Measurements from ENCODE around the gene NR6A1.
"Not testable (repeated sequence)": the region's sequence is repeated elsewhere in the genome, so short reads cannot be mapped to it uniquely, and the experiment has no call there.

NR6A1 gene

DNA sequence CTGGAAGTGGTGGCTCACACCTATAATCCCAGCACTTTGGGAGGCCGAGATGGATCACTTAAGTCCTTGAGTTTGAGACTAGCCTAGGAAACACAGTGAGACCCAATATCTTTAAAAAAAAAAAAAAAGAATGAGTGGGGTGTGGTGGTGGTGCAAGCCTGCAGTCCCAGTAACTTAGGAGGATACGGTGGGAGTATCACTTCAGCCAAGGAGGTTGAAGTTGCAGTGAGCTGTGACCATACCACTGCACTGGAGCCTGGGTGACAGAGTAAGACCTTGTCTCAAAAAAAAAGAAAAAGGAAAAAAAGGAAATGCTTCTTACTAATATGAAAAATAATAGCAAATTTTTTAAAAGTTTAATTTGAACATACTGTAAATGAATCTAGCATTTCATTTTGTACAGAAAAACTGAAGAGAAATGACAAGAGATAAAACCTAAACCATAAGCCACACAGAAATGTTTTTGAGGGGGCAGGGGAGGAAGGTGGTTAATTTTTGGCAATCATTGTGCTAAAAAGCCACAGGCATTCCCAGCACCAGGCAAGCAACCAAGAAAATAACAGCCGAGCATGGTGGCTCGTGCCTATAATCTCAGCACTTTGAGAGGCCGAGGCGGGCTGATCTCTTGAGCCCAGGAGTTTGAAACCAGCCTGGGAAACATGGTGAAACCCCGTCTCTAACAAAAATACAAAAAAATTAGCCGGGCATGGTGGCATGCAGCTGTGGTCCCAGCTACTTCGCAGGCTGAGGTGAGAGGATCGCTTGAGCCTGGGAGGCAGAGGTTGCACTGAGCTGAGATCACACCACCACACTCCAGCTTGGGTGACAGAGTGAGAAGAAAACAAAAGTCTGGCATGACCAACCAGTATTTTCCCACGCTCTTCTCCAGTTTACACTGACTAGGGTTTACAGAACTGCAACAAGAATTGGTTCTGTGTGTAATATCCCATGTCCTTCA, 149.5 kb downstream of the NR6A1 start:
- no peak overlapping the region; the same call in 1 of the 2 replicates for H3K4me3 ChIP-seq (ENCODE audit: low read length)
- no peak for TF ChIP-seq ZNF274 (IDR thresholded peaks at IDR 0.05; ENCODE audit: low read depth, low read length)

GRCh38 chr9:124618476-124618875, 152.6 kb downstream of the NR6A1 start:
- H3K4me3 ChIP-seq (ENCODE audit: low read length): no peak overlapping the region
- TF ChIP-seq ZNF274 (IDR thresholded peaks at IDR 0.05; ENCODE audit: low read depth, low read length): no peak

DNA sequence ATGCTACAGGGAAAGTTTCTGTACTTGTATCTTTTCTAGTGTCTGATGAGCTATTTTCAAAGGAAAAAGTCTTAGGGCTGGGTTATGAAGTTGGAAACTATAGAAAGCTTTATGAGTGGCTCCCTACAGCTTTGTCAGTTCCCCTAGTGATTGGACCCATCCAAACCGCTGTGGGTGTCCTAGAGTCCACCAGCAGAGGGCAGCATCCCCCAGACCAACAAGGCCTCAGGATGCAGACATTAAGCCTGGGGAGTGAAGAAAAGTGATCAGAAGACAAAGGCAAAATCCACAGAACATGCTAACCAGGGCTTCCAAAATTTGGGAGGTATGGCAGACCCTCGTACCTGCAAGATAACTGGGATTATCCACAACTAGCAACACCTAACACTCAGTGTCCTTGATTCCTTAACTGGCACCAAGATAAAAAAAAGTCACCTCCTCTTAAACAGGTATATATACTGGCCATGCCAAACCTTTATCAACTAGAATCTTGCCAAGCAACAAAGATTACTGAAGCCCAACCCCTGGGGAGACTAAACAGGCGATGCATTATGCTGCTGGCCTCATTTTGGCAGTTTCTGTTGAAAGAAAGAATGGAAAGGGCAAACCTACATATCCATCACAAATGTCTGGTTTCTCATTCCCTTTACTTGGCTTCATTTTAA, 153.5 kb downstream of the NR6A1 start:
- no peak overlapping the region for H3K4me3 ChIP-seq (ENCODE audit: low read length)
- no peak for TF ChIP-seq ZNF274 (IDR thresholded peaks at IDR 0.05; ENCODE audit: low read depth, low read length)

DNA sequence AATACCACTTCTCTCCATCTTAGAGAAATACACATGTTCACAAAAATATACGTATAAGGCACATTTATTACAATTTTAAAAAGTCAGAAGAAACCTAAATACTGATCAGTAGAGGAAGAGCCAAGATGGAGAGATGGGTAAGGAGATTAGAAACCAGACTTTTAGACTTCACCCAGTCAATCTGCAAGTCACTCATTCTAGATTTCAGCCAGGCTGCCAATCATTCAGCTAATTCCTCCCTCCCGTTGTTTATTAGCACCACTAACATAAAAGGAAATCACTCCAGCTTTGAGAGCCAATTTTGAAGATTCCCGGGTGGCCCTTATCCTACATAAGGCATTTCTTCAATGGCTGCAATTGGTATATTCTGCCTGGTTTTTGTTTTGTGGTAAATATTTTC, 154.2 kb downstream of the NR6A1 start:
- H3K4me3 ChIP-seq (ENCODE audit: low read length): no peak overlapping the region
- no peak for TF ChIP-seq ZNF274 (IDR thresholded peaks at IDR 0.05; ENCODE audit: low read depth, low read length)

- H3K4me3 ChIP-seq (ENCODE audit: low read length): not testable (repeated sequence)
Measured at GRCh38 chr9:124615840-124616239, 155.3 kb downstream of the NR6A1 start.

GRCh38 chr9:124615100-124615742, 155.9 kb downstream of the NR6A1 start:
- no peak for TF ChIP-seq ZNF274 (IDR thresholded peaks at IDR 0.05; ENCODE audit: low read depth, low read length)
- H3K4me3 ChIP-seq (ENCODE audit: low read length): no peak overlapping the region

DNA sequence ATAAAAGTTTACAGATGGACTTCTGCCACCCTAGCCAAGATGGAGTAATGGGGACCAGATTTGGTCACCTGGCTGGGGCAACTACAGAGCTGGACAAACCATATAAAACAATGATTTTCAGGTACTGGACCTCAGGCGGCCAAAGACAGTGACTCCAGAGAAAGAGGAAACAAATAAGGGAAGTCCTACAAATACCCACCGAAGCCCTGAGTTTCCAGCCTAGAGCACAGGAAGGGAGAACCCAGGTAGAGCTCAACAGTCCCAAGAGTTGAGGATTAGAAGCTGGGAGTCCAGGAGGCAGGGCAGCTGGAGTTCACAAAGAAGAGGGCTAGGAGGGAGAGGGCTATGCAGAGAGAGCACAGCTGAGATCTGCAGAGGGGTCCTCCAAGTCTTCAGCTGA, 157.3 kb downstream of the NR6A1 start:
- no peak overlapping the region for H3K4me3 ChIP-seq (ENCODE audit: low read length)

DNA sequence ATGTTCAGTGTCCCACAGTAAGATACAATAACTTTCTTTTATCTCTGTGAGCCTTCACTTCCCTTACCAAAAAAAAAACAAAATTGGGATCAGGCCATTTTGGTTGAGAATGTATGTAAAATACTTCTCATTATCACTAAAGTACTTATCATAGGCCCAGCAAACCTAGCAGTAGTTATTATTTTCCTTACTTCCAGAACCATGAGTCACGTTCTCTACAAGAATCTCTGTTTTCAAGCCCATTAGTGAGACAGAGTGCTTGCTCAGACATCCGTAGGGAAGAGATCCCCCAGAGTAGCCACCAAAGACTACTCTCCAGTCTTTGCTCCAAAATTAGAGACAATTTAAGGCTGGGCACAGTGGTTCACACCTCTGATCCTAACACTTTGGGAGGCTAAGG, 160.0 kb downstream of the NR6A1 start:
- no peak for TF ChIP-seq ZNF274 (IDR thresholded peaks at IDR 0.05; ENCODE audit: low read depth, low read length)
- no peak overlapping the region for H3K4me3 ChIP-seq (ENCODE audit: low read length)

More for the DNA sequence above, 157.3 kb downstream of the NR6A1 start:
- TF ChIP-seq ZNF274 (IDR thresholded peaks at IDR 0.05; ENCODE audit: low read depth, low read length): no peak

GRCh38 chr9:124606027-124606426, 165.1 kb downstream of the NR6A1 start:
- no peak overlapping the region for H3K4me3 ChIP-seq (ENCODE audit: low read length)
- no peak for TF ChIP-seq ZNF274 (IDR thresholded peaks at IDR 0.05; ENCODE audit: low read depth, low read length)

DNA sequence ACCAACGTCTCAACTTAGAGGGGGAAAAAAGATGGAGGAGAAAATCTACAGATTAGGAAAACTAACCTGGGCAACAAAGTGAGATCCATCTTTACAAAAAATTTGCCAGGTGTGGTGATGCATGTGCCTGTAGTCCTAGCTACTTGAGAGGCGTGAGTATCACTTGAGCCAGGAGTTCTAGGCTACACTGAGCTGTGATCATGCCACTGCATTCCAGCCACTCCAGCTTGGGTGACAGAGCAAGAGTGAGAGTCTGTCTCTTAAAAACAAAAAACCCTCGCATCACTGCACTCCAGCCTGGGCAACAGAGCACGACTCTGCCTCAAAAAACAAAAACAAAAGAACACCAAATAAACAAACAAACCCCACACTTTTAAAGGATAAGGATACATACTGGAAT, 165.9 kb downstream of the NR6A1 start:
- no peak for TF ChIP-seq ZNF274 (IDR thresholded peaks at IDR 0.05; ENCODE audit: low read depth, low read length)
- no peak overlapping the region for H3K4me3 ChIP-seq (ENCODE audit: low read length)

DNA sequence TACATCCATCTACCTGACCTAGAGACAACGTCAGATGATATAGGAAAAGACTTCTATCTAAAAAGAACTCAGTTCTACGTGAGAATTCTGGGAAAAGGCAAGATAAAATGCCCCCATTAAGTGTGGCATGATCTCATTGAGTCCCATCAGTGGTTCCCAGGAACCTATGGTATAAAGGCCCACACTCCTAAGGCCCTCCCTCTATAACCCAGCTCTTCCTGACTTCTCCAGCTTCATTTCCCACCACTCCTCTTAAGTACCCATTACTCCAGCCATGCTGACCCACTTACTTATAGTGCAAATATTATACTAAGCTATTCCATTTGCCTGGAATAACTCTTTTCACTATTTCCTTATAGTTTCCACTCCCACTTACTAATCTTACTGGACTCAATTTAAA, 168.5 kb downstream of the NR6A1 start:
- no peak overlapping the region for H3K4me3 ChIP-seq (ENCODE audit: low read length)
- no peak for TF ChIP-seq ZNF274 (IDR thresholded peaks at IDR 0.05; ENCODE audit: low read depth, low read length)

- TF ChIP-seq ZNF274 (IDR thresholded peaks at IDR 0.05; ENCODE audit: low read depth, low read length): no peak
- H3K4me3 ChIP-seq (ENCODE audit: low read length): no peak overlapping the region
Measured at GRCh38 chr9:124602204-124602603, 168.9 kb downstream of the NR6A1 start.

GRCh38 chr9:124600407-124600806, 170.7 kb downstream of the NR6A1 start:
- TF ChIP-seq ZNF274 (IDR thresholded peaks at IDR 0.05; ENCODE audit: low read depth, low read length): no peak
- no peak overlapping the region for H3K4me3 ChIP-seq (ENCODE audit: low read length)

- no peak for TF ChIP-seq ZNF274 (IDR thresholded peaks at IDR 0.05; ENCODE audit: low read depth, low read length)
- H3K4me3 ChIP-seq (ENCODE audit: low read length): no peak overlapping the region
Measured at GRCh38 chr9:124599121-124599795, 171.9 kb downstream of the NR6A1 start.

Measured in GM08714 (cell line).